ENCODE results near the gene CMSS1. TPM values are rescaled to one million over a fixed set of nuclear protein-coding genes. Genes with fewer than 3 reads are reported as not detected.

Gene CMSS1
- total RNA-seq, 1 donor from 2014 or later, result 35.7 TPM

GRCh38 chr3:100120693-100121092 is 303.0 kb downstream of the CMSS1 start:
- Mint-ChIP-seq H3K4me3 (ENCODE audit: low read depth) (no peak overlapping the region), H3K27me3 (no peaks in the 10 kb centered on the region), H3K4me1 (ENCODE audit: low read depth) (peaks cover 1% of the 10 kb centered on the region), H3K9me3 (ENCODE audit: low read depth) (peaks cover 7% of the 10 kb centered on the region), H3K36me3 (ENCODE audit: insufficient read depth) (peaks cover 2% of the 10 kb centered on the region), H3K27ac (no peak overlapping the region)
- no peak for TF ChIP-seq CTCF (IDR thresholded peaks at IDR 0.05; ENCODE audit: unreplicated experiment)
- no peak for DNase-seq (ENCODE audit: low spot score, unreplicated experiment)

DNA sequence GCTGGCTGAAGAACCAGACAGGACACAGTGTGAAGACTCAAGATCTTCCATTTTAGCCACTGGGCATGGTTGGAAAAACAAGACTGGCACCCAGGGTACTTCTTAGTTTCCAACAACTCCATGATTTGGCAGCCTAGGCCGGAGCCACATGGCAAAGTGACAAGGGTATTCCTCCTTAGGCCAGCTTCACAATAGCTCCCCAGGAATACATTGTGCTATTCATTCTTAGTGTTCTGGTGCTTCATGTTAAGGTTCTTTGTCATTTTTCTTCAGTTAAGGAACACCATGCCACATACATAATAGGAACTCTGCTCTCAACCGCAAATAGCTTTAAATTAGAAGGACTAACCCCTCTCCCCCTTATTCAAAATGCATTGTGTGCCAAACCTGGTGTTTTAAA is 304.7 kb downstream of the CMSS1 start:
- Mint-ChIP-seq H3K27me3 (no peaks in the 10 kb centered on the region), H3K4me3 (ENCODE audit: low read depth) (no peak overlapping the region), H3K36me3 (ENCODE audit: insufficient read depth) (no peaks in the 10 kb centered on the region), H3K9me3 (ENCODE audit: low read depth) (no peaks in the 10 kb centered on the region), H3K4me1 (ENCODE audit: low read depth) (peaks cover 1% of the 10 kb centered on the region), H3K27ac (no peak overlapping the region)
- DNase-seq (ENCODE audit: low spot score, unreplicated experiment), result no peak
- no peak for TF ChIP-seq CTCF (IDR thresholded peaks at IDR 0.05; ENCODE audit: unreplicated experiment)

DNA sequence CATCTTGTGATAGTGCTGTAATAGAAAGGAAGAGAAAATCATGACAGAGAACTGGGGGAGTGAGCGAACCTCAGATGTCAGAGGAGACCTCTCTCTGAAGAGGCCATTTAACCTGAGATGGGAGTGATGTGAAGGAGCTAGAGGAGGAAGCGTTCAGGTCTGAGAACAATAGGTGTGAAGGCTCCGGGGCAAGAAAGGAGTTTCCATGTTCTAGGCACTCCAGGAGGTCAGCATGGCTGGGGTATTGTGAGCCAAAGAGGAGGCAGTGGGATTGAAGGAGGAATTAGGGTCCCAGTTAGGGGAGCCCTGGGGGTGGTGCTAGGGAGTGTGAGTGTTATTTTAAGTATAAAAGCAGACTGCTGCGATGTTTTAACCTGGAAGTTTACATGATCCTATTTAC is 305.4 kb downstream of the CMSS1 start:
- H3K36me3 Mint-ChIP-seq (ENCODE audit: insufficient read depth), result no peaks in the 10 kb centered on the region

GRCh38 chr3:100124201-100124761 is 306.6 kb downstream of the CMSS1 start:
- DNase-seq (ENCODE audit: low spot score, unreplicated experiment), result no peak
- peak overlapping the region; percentile 30 for H3K27ac Mint-ChIP-seq
- H3K36me3 Mint-ChIP-seq (ENCODE audit: insufficient read depth), result no peaks in the 10 kb centered on the region
- no peaks in the 10 kb centered on the region for H3K27me3 Mint-ChIP-seq
- peaks cover 1% of the 10 kb centered on the region for H3K4me1 Mint-ChIP-seq (ENCODE audit: low read depth)
- H3K9me3 Mint-ChIP-seq (ENCODE audit: low read depth), result no peaks in the 10 kb centered on the region
- no peak for TF ChIP-seq CTCF (IDR thresholded peaks at IDR 0.05; ENCODE audit: unreplicated experiment)
- H3K4me3 Mint-ChIP-seq (ENCODE audit: low read depth), result no peak overlapping the region

More for the DNA sequence above, 305.4 kb downstream of the CMSS1 start:
- H3K27me3 Mint-ChIP-seq, result no peaks in the 10 kb centered on the region
- no peaks in the 10 kb centered on the region for H3K9me3 Mint-ChIP-seq (ENCODE audit: low read depth)
- peaks cover 1% of the 10 kb centered on the region for H3K4me1 Mint-ChIP-seq (ENCODE audit: low read depth)
- TF ChIP-seq CTCF (IDR thresholded peaks at IDR 0.05; ENCODE audit: unreplicated experiment), result no peak
- peak overlapping the region; percentile 12 for H3K27ac Mint-ChIP-seq
- DNase-seq (ENCODE audit: low spot score, unreplicated experiment), result no peak
- no peak overlapping the region for H3K4me3 Mint-ChIP-seq (ENCODE audit: low read depth)

DNA sequence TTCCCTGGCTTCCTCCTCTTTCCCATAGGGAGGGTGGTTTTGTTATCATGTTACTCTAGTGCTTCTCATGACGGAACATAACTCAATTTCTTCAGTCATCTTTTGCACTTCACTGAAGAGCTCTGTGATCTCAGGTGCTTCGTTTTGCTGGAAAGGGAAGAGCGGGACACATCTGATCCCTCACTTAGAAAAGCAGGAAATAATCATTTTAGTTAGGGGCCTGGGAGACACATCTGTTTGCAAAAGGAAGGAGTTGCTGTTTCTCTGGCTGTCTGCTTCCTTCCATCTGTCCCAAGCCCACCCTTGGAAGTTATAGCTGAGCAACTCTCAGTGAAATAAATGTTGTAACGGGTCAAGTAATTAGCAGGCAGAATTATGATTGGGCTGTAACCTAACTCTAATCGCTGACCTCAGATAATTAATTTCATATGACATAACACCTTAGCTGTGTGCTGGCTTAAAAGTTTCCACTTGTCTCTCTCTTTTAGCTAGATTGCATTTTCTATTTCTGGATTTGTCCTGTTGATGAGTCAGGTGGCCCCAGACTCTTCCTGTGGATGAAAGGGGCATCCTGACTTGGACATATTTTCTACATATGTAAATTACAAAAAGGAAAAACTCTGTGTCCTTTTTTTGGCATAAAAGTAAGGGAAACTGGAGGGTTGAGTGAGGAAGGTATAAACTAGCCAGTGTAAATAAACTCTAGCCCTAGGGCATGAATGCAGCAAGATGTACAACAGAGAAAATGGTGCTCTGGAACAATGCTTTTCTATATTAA is 307.7 kb downstream of the CMSS1 start:
- Mint-ChIP-seq H3K27me3 (no peaks in the 10 kb centered on the region), H3K9me3 (ENCODE audit: low read depth) (no peaks in the 10 kb centered on the region), H3K36me3 (ENCODE audit: insufficient read depth) (no peaks in the 10 kb centered on the region), H3K4me1 (ENCODE audit: low read depth) (peaks cover 1% of the 10 kb centered on the region), H3K4me3 (ENCODE audit: low read depth) (no peak overlapping the region), H3K27ac (no peak overlapping the region)
- TF ChIP-seq CTCF (IDR thresholded peaks at IDR 0.05; ENCODE audit: unreplicated experiment), result no peak
- DNase-seq (ENCODE audit: low spot score, unreplicated experiment), result no peak

Measured in progenitor cell of endocrine pancreas (in vitro differentiated cells).